ENCODE measurements around the gene HOOK2. TPM values are rescaled to one million over a fixed set of nuclear protein-coding genes. Genes with fewer than 3 reads are reported as not detected.

Gene HOOK2
- total RNA-seq, 1 experiment from 2014 or later = 20.5 TPM

GRCh38 chr19:12782424-12783290 lies 7.3 kb upstream of the HOOK2 start:
- DNase-seq (ENCODE audit: low spot score) = peak; percentile 88

- DNase-seq (ENCODE audit: low spot score) = no peak
Measured at GRCh38 chr19:12782174-12782423, 6.7 kb upstream of the HOOK2 start.

- DNase-seq (ENCODE audit: low spot score) = peak; percentile 65
Measured at GRCh38 chr19:12779162-12779993, 4.0 kb upstream of the HOOK2 start.

DNA sequence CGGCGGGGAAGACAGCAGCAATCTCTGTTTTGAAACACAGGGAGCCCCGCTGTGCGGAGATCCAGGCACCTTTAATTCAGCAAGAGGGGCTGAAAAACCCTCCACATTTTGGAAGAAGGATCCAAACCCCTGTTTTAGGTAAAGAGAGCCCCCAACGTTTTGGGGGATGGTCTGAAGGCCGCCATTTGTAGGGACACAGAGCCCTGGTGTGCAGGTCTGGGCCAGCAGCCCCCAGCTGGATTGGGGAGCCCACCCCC lies 3.5 kb upstream of the HOOK2 start:
- no peak for DNase-seq (ENCODE audit: low spot score)

- peak; percentile 77 for DNase-seq (ENCODE audit: low spot score)
Measured at GRCh38 chr19:12778017-12778904, 2.9 kb upstream of the HOOK2 start.

DNA sequence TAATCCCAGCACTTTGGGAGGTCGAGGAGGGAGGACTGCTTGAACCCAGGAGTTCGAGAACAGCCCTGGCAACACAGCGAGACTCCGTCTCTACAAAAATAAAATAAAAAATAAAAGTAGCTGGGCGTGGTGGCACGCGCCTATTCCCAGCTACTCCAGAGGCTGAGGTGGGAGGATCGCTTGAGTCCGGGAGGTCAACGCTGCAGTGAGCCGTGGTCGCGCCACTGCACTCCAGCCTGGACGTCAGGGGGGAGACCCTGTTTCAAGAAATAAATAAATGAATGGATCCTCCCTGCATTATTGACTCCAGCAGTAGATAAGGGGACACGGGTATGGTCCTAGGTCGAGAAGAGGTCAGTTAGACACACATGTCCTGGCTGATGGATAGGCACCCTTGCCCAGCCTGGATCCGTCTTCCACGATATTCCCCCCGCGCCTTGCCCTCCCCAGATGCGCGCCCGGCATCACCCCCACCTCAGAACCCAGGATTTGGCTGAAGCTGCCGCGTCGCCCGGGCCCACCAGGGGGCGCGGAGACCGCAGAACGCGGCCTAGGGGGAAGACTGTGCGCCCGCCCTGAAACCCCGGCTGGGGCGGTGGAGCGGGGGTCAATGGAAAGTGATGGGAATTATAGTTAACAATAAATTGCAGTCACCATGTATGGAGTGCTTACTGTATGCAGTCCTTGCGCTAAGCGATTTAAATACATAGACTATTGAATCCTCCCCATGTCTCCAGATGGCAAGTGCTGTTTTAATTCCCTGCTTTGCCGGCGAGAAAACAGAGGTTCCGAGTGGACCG lies 2.1 kb upstream of the HOOK2 start:
- DNase-seq (ENCODE audit: low spot score) = peak; percentile 53

GRCh38 chr19:12773571-12773970 lies 1.8 kb downstream of the HOOK2 start:
- DNase-seq (ENCODE audit: low spot score) = peak; percentile 51

- DNase-seq (ENCODE audit: low spot score) = no peak
Measured at GRCh38 chr19:12772323-12772722, 3.0 kb downstream of the HOOK2 start.

DNA sequence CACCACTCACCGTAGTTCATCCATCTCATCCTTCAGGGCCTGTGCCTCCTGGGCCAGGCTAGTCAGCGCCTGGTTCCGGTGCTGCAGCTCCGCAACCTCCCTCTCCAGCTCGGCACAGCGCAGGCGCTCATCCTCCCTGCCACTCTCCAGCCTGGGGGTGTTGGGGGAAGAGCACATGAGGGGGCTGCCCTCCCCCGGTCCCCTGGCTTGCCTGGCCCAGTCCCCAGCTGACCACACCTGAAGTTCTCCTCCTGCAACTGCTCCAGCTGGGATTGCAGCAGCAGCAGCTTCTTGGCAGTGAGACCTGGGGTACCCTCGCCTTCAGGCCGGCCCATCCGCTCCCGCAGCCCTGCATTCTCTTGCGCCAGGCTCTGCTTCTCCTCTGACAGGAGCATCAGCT lies 4.4 kb downstream of the HOOK2 start:
- no peak for DNase-seq (ENCODE audit: low spot score)

DNA sequence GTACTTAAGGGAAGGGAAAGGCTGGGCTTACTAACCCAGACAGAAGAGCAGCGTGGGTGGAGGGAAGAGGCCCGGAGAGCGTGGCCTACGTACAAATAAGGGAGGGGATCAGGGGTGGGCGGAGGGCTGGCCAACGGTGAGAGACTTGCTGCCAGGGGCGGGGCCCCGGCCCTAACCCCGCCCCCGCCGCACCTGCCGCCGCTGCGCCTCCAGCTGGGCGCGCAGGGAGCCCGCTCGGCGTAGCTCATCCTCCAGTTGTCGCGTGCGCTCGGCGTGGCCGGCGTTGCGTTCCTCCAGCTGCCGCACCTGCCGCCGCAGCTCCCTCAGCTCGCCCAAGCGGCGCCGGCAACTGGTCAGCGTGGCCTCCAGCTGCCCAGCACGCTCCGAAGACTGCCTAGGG lies 5.7 kb downstream of the HOOK2 start:
- DNase-seq (ENCODE audit: low spot score) = no peak

DNA sequence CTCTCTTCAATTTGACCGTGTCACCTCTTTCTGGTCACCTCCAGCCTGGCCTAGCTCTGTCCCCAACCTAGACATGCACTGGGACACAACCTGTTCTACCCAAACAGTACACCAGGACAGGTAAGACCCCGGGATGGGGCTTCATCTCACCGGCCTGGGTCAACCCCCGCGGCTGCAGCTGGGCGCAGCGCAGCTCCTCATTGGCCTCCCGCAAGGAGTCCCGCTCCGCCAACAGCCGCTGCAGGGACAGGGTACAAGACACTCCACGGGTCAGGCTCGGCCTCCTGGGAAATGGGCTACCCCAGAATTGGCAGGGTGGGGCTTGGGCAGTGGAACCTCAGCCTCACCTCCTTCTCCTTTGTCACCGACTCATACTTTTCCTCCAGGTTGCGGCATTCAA lies 7.7 kb downstream of the HOOK2 start:
- DNase-seq (ENCODE audit: low spot score) = no peak

GRCh38 chr19:12767150-12767549 lies 8.2 kb downstream of the HOOK2 start:
- no peak for DNase-seq (ENCODE audit: low spot score)

DNA sequence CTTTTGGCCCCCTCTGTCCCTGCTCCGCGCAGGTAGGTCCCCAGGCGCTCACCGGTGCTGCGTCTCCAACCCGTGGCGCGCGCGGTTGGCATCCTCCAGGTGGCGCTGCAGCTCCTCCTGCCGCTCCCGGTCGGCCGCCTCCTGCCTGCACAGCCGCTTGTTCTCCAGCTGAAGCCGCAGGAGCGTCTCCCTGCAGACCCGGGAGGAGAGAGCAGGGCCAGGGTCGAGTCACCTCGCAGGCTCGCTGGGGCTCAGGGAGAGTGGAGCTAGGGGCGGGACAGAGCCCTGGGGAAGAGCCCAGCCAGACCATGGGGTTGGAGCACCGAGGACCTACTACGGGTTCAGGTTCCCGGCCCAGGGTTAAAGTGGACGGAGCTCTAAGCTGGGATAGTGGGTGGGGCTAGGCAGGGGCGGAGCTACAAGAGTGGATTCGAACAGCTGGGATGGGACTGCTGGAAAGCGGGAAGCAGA lies 9.3 kb downstream of the HOOK2 start:
- peak; percentile 77 for DNase-seq (ENCODE audit: low spot score)

GRCh38 chr19:12764698-12765097 lies 10.7 kb downstream of the HOOK2 start:
- DNase-seq (ENCODE audit: low spot score) = no peak

DNA sequence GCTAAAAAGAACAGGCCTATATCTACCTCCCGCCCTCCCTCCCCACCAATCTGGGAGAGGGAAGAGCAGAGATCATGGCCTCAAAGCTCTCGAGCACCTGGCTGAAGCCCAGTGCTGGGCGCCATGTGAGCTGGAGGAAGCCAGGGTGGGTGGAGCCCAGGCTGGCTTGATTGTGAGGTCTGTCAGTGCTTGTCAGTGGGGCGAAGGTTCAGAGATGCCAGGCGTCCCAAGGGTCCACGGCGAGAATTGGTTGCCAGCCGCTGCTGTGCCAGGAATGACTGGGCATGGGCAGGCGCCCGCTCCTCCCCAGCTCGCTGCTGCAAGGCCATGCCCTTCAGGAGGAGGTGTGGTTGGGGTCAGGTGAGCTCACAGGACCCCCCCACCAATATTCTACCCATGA lies 12.3 kb downstream of the HOOK2 start:
- DNase-seq (ENCODE audit: low spot score) = no peak

DNA sequence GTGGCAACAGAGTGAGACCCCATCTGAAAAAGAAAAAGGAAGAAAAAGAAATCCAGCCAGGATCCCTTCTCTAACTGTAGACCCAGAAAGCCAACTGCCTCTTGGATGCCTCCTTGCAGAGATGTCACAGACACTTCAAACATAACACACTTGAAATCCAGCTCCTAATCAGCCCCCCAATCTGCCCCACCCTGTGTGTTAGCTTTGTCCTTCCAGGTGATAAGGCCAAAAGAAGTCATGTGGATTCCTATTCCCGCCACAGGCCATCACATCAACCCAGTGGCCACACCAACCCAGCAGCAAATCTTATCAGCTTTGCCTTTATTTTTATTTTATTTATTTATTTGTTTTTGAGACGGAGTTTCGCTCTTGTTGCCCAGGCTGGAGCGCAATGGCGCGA lies 15.7 kb downstream of the HOOK2 start:
- DNase-seq (ENCODE audit: low spot score) = no peak

DNA sequence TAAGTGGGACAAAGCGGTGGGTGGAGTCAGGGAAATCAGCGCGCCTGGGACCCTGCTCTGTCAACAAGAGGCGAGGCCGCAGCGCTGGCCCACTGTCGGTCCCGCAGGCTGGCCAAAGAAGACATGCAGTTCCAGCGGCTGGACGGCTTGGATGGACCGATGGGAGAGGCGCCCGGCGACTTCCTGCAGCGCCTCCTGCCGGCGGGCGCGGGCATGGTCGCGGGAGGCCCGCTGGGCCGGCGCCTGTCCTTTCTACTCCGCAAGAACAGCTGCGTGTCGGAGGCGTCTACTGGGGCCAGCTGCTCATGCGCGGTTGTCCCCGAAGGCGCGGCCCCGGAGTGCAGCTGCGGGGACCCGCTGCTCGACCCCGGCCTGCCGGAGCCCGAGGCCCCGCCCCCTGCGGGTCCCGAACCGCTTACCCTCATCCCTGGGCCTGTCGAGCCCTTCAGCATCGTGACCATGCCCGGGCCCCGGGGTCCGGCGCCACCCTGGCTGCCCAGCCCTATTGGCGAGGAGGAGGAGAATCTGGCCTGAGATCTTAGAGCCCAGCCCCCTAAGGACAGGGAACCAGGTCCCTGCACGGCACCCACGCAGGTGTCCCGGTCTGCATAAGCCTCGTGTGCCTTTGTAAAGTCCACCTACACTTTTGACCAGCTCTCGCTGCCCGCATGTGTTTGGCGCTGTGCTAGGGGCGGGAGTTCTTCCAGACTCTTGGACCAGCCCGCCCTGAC lies 17.6 kb downstream of the HOOK2 start:
- no peak for DNase-seq (ENCODE audit: low spot score)

DNA sequence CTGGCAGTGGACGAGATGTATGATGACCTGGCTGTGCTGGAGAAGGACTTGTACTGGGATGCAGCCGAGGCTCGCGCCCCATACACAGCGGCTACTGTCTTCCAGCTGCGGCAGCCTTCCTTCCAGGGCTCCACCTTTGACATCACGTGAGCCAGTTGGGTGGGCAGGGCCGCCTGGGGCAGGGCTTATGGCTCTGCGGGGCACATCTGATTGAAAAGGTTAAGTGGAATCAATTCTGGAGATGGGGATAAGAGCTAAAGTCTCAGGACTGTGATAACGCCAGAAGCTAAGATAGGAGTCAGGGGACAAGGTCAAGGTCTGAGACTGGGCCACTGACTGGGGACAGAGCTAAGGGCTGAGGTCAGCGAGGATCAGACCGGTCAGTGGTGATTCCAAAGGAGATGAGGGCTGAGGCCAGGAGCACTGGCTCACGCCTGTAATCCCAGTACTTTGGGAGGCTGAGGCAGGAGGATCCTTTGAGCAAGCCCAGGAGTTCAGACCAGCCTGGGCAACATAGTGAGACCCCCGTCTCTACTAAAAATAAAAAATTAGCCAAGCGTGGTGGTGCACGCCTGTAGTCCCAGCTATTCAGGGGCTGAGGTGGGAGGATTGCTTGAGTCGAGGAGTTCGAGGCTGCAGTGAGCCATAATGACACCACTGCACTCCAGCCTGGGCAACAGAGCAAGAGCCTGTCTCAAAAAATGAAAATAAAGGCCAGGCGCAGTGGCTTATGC lies 19.0 kb downstream of the HOOK2 start:
- no peak for DNase-seq (ENCODE audit: low spot score)

DNA sequence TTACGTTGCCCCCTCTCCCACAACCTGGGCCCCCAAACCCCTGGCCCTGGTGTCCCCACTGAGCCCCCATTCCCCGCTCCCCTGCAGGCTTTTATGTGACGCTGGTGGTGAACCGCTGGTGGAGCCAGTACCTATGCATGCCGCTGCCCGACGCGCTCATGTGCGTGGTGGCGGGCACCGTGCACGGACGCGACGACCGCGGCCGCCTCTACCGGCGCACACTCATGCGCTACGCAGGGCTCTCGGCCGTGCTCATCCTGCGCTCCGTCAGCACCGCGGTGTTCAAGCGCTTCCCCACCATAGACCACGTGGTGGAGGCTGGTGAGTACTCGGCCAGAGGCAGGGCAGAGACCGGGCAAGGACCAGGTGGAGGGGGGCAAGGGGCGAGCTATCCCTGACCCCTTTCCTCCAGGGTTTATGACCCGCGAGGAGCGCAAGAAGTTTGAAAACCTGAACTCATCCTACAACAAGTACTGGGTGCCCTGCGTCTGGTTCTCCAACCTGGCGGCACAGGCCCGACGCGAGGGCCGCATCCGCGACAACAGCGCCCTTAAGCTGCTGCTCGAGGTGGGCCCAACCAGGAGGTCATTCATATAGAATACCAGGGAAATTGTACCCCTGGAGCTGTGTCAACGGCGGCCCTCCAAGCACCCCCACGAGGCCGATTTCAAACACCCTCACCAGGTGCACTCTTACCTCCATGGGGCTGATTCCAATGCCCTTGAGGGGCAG lies 20.7 kb downstream of the HOOK2 start:
- DNase-seq (ENCODE audit: low spot score) = no peak
